Astrocyte of the cerebellum (primary cell): ENCODE data around the gene ZMIZ1.

Experiments used
- DNase-seq: peaks from one replicate; pipeline ENCODE4 v3.0.0-alpha.2; 2011; ENCODE audit warnings: low read depth
- H3K4me3 ChIP-seq: 2 replicates; pipeline ENCODE4 v1.5.1; 2011; ENCODE audit warnings: mild to moderate bottlenecking, low read depth, low read length, moderate library complexity
- in situ Hi-C: cut with HindIII; loops from 2 replicates; pipeline ENCODE4 v1.10.0; 2017; ENCODE audit warnings: low sequenced_read_pairs
- TF ChIP-seq, protein P1 (sequence below): IDR thresholded peaks from 2 replicates; pipeline ENCODE4 v1.5.1; 2012; ENCODE audit warnings: low read length, low read depth, moderate library complexity, mild to moderate bottlenecking; ENCODE audit errors: missing control alignments

The ZMIZ1 gene

DNA sequence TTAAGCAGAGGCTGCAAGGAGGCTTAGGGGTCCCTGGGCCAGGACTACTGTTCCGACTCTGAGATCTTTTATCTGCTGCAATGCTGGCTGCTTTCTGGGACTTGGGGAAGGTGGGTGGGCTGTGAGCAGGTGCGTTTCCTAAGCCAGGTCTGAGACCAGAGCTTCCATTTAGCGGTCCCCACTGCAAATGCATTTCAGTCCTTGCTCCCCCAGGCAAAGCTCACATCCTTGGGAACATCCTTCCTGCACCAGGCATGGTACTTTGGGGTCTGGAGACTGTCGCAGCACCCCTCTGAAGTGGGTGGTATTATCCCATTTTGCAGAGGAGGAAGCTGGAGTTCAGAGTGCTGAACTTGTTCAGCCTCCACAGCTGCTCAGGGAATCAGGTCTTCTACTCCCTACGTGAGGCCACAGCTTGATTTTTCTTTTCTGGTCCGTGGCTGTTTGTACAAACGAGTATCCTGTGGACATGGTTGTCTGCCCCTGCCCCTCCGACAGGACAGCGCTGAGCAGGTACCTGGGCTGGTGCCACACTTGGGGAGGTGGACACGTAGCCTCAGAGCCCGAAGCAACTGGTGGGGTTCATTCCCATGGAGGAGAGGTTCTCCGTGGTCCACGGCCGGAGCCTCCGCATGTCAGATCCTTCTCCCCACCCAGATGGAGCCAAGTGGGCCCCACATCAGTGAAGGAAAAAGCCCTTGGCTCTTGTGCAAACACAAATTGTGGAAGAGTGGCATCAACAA is 20.0 kb downstream of the ZMIZ1 start:
- no peak overlapping the region for H3K4me3 ChIP-seq
- no peak for DNase-seq
- TF ChIP-seq, protein P1, sequence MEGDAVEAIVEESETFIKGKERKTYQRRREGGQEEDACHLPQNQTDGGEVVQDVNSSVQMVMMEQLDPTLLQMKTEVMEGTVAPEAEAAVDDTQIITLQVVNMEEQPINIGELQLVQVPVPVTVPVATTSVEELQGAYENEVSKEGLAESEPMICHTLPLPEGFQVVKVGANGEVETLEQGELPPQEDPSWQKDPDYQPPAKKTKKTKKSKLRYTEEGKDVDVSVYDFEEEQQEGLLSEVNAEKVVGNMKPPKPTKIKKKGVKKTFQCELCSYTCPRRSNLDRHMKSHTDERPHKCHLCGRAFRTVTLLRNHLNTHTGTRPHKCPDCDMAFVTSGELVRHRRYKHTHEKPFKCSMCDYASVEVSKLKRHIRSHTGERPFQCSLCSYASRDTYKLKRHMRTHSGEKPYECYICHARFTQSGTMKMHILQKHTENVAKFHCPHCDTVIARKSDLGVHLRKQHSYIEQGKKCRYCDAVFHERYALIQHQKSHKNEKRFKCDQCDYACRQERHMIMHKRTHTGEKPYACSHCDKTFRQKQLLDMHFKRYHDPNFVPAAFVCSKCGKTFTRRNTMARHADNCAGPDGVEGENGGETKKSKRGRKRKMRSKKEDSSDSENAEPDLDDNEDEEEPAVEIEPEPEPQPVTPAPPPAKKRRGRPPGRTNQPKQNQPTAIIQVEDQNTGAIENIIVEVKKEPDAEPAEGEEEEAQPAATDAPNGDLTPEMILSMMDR, result no peak
- in situ Hi-C loops, result no loop called here

DNA sequence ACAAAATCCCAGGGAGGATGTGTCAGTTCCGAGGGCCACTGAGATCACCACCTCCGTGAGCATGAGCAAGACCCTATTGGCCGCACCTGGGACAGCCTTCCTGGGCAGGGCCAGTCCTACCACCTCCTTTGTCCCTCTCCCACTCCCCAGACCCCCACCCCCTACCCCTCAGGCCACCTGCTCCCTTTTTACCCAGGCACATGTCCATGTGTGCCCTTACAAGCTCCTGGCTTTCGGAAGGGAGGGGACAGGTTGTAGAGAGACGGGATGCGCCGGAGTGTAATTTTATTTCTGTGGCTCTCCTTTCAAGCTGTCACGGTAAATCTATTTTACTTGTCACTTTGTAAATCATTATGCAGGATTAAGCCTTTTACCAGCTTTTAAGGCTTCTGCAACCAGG is 20.9 kb downstream of the ZMIZ1 start:
- TF ChIP-seq, protein P1, result no peak
- in situ Hi-C loops, result no loop called here
- H3K4me3 ChIP-seq, result no peak overlapping the region
- no peak for DNase-seq

DNA sequence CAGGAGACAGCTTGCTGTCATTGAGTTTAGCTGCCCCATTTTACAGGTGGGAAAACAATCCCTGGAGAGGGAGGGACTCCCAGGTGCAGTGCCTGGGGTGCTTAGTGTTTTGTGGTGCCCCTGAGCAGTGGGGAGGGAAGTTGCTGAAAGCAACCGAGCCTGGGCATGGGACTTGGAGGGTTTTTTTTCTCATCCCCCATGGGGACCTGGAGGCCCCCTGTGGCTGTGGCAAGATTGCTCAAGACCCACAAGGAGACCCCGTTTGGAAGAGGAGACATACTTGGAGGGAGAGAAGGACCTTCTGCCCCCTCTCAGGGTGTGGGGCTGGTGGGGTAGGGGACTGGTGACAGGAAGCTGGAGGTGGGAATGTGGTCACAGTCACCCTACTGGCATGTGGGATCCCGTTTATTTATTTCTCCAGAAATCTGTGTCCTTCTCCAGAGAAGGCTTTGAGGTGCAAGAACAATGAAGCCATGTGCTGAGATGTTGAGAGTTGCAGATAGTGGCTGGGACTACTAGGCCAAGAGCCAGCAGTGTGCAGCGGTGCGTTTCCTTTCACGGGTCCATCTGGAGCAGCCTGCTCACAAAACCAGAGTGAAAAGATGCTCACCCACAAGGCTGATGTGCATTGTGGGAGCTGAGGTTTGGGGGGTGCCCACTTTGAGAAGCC is 21.5 kb downstream of the ZMIZ1 start:
- TF ChIP-seq, protein P1, result no peak
- in situ Hi-C loops, result no loop called here
- H3K4me3 ChIP-seq, result no peak overlapping the region
- DNase-seq, result no peak

DNA sequence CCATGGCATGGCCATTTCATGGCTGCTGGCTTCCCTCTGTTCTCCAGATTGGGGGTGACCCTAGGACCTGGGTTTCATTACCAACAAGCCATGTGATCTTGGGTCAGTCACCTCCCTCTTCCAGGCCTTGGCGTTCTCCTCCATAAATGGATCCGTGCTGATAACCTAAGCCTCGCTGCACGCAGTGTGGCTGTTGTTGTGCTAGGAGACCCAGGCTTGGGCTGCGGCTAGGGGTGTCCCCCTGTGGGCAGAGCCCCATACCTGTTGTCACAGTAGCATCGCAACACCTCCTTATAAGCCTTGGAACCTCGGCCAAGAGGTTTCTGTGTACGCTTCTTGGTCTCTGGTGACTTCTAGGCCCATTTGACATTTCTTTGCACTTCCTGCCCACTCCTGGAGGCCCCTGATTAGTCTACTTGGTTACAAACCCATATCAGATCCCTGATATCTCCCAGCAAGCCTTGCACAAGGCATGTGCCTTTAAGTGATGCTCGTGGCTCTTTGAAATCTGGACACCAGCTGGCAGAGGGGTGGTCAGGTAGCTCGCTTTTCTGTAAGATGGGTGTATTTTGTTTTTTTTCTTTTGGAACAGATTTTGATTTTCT is 23.6 kb downstream of the ZMIZ1 start:
- TF ChIP-seq, protein P1, result no peak
- no peak overlapping the region for H3K4me3 ChIP-seq
- no peak for DNase-seq
- in situ Hi-C loops, result no loop called here

DNA sequence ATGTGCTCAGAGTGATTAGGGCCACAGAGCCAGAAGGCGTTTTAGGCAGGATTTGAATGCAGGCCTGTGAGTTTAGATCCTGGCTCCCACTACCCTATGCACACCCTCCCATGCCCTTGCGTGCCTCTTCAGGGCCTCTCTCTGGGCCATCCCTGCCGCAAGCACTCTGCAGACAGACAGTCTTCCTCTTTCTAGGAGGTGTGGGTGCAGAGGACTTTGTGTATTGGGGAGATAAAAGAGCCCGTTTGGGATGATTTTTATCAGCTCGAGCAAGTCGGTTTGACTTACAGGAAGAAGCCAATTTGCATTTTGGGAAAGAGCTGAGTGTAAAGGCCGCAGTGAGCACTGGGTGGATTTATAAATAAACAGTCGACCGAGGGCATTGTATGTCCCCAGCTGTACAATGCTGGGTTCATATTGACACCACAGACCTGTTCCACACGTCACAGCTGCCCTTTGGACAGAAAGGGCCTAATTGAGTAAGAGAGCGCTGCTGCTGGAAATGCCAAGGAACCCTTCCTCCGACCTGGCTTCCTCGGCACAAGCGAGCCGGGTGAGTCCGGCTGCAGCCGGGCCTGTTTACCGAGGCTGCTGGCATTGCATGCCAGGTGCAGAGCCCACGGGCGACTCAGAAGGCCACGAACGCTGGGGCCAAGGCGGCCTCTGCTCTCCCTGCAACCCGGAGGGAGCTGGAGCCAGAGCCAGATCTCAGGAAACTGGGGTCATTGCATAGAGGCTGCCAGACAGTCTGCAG is 25.1 kb downstream of the ZMIZ1 start:
- in situ Hi-C loops, result no loop called here
- no peak overlapping the region for H3K4me3 ChIP-seq
- TF ChIP-seq, protein P1, result no peak
- DNase-seq, result no peak
